Measurements from ENCODE around the gene NUTM2G.
"Not testable (repeated sequence)": the region's sequence is repeated elsewhere in the genome, so short reads cannot be mapped to it uniquely, and the experiment has no call there.

NUTM2G gene

GRCh38 chr9:96942181-96942580 is 13.5 kb downstream of the NUTM2G start:
- not testable (repeated sequence) for DNase-seq (ENCODE audit: low read depth)

DNA sequence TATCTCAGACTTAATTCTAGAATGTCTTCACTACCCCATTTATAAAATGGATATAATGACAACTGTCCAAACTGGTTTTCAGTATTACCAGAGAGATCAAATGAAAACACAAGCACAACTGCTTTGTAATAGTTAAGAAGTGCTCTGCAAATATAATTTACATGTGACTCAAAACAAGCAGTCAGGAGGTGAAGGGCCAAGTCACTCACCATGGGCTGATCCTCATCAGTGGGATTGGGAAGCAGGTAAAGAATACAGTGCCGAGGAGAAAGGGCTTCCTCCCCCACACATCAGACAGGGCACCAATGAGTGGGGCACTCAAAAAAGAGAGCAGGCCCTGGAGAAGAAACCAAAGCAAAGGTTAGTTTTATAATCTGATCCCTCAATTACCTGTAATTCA is 20.7 kb downstream of the NUTM2G start:
- DNase-seq (ENCODE audit: low read depth): not testable (repeated sequence)

DNA sequence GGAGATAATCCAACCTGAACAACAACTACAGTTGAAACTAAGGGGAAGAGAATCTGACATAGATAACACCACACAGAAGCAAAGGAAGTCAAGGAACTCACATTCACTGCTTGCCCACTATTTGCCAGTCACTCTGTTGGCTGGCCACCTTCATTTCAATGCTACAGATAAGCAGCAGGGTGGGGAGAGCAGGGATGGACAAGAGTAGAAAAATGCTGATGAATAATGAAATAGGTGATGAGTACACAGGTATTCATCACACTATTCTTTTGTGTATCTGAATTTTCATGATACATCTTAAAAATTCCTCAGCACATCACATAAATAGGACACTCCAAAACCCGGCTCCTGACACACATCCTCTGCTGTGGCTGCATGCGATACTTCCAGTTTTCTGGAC is 21.9 kb downstream of the NUTM2G start:
- not testable (repeated sequence) for DNase-seq (ENCODE audit: low read depth)

GRCh38 chr9:96967591-96967990 is 38.9 kb downstream of the NUTM2G start:
- DNase-seq (ENCODE audit: low read depth): not testable (repeated sequence)

DNA sequence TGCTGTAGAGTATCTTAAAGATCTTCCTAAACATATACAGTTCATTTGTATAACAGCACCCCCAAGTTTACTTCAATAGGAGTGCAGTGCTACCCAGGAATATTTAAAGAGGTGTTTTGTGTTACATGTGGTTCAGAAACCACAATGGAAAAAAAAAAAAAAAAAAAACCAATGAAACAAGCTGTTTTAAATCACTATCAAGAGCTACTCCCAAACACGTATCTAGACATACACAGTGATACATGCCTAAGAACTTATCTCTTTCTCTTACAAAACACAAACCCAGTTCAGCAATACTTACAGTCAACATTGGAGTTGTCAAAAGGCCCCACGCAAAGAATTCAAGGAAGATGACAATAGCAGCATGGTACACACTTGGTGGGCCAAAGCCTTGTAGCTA is 43.9 kb downstream of the NUTM2G start:
- DNase-seq (ENCODE audit: low read depth): not testable (repeated sequence)

DNA sequence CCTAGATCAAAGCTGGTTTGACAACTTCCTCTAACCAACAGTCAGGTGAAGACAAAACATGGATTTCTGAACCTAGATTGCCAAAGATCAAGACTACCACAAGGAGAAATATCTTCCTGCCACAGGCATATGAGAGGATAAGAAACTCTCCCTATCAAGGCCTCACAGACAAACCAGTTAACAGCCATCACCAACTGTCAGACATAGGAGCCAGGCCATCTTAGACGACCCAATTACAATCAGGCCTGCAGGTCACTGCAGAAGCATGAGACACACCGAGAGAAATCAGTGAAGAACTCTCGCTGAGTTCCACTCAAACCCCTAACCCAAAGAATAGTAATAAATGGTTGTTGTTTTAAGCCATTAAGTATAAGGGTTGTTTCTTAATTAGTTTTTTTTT is 45.4 kb downstream of the NUTM2G start:
- not testable (repeated sequence) for DNase-seq (ENCODE audit: low read depth)

DNA sequence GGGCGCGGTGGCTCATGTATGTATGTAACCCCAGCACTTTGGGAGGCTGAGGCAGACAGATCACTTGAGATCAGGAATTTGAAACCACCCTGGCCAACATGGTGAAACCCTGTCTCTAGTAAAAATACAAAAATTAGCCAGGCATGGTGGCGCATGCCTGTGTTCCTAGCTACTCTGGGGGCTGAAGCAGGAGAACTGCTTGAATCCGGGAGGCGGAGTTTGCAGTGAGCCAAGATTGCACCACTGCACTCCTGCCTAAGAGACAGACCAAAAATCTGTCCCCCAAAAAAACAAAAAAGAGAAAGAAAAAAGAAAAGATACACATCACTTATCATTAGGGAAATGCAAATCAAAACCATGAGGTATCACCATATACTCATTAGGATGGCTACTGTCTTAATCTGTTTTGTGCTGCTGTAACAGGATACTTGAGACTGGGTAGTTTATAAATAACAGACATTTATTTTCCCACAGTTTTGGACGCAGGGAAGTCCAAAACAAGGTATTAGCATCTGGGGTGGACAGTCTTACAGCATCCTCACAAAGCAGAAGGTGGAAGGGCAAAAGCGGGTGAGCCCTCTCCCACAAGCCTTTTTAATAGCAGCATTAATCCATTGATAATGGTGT is 55.0 kb downstream of the NUTM2G start:
- not testable (repeated sequence) for DNase-seq (ENCODE audit: low read depth)

DNA sequence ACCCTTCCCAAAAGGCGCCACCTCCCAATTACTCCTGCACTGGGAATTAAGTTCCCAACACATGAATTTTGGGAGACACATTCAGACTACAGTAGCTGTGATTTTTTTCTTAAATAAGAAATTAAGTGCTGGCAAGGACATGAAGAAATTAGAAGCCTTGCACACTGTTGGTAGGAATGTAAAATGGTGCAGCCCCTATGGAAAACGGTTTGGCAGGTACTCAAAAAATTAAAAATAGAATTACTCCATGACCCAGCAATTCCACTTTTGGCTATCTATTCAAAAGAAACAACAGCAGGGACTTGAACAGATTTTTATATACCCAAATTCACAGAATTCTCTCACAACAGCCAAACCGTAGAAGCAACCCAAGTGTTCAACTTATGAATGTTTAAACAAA is 55.5 kb downstream of the NUTM2G start:
- not testable (repeated sequence) for DNase-seq (ENCODE audit: low read depth)

DNA sequence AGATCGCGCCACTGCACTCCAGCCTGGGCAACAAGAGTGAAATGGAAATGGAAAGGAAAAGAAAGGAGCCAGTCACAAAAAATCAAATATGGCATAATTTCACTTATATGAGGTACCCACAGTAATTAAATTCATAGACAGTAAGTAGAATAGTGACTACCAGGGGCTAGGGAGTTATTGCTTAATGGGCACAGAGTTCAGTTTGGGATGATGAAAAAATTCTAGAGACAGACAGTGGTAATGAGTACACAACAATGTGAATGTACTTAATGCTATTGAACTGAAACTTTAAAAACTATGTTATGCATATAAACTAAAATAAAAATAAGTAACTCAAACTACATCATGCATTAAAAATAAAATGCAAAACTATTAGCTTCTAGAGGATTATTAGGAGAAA is 56.2 kb downstream of the NUTM2G start:
- DNase-seq (ENCODE audit: low read depth): not testable (repeated sequence)
